ENCODE results near the gene ASTN2. TPM values are rescaled to one million over a fixed set of nuclear protein-coding genes. Genes with fewer than 3 reads are reported as not detected.

Gene ASTN2
- total and polyA plus RNA-seq, 2 donors (not counting 3 experiments of a cell fraction or from before 2014, with no cell fraction given), result 1.0 to 1.9 TPM

GRCh38 chr9:117234103-117234502, 180.8 kb downstream of the ASTN2 start:
- TF ChIP-seq POLR2A (IDR thresholded peaks at IDR 0.05; ENCODE audit: low read depth, low read length), result no peak
- TF ChIP-seq FOS (IDR thresholded peaks at IDR 0.05; ENCODE audit: borderline replicate concordance, insufficient read depth, low read length), result no peak
- TF ChIP-seq CTCF (IDR thresholded peaks at IDR 0.05; ENCODE audit: extremely low read depth in 1 of 2, insufficient read depth in 1 of 2, low read depth in 1 of 2, low read length in 2 of 2), result no peak
- no peak for TF ChIP-seq MYC (IDR thresholded peaks at IDR 0.05; ENCODE audit: low read depth, low read length)
- TF ChIP-seq EZH2 (IDR thresholded peaks at IDR 0.05; ENCODE audit: borderline replicate concordance, low read depth, low read length, severe bottlenecking), result no peak
- TF ChIP-seq JUN (IDR thresholded peaks at IDR 0.05; ENCODE audit: borderline replicate concordance, insufficient read depth, insufficient read length, low read depth), result no peak
- no peak for TF ChIP-seq POLR2AphosphoS5 (IDR thresholded peaks at IDR 0.05; ENCODE audit: insufficient read depth, low read depth, low read length)
- no peak for TF ChIP-seq MAX (IDR thresholded peaks at IDR 0.05; ENCODE audit: insufficient read depth, insufficient read length)
- TF ChIP-seq GATA2 (IDR thresholded peaks at IDR 0.05; ENCODE audit: insufficient read depth, insufficient read length, low read depth, low read length), result no peak
- ChIA-PET POLR2A (no interaction called here), CTCF (no interaction called here)
- DNase-seq (ENCODE audit: low read depth, low spot score), result no peak
- H3K36me3 ChIP-seq (ENCODE audit: control insufficient read depth in 2 of 2, extremely low read depth in 1 of 2, insufficient read depth in 2 of 2, low read length in 2 of 2), result no peaks in the 10 kb centered on the region
- intact Hi-C loops (cut with micrococcal nuclease) (no loop called here), dilution Hi-C loops (cut with MboI; ENCODE audit: extremely low pct_ligation_motif_present, low sequenced_read_pairs) (no loop called here)
- H3K27me3 ChIP-seq (ENCODE audit: control insufficient read depth in 2 of 2, insufficient read depth in 2 of 2, low read length in 2 of 2), result no peaks in the 10 kb centered on the region
- FAIRE-seq, result no peak
- H3K79me2 ChIP-seq (ENCODE audit: control insufficient read depth, insufficient read depth, low read length), result no peaks in the 10 kb centered on the region
- H3K9me1 ChIP-seq (replicated peaks; ENCODE audit: control insufficient read depth, extremely low read depth, insufficient read depth, low read length), result no peaks in the 10 kb centered on the region
- no TSS peak for BruUV-seq (replicated peaks)
- no peak overlapping the region for H3K4me2 ChIP-seq (ENCODE audit: insufficient read depth, low read length)
- H4K20me1 ChIP-seq (replicated peaks; ENCODE audit: control insufficient read depth, extremely low read depth, insufficient read depth, low read length), result no peaks in the 10 kb centered on the region
- H2AFZ ChIP-seq (ENCODE audit: low read depth, low read length), result no peak overlapping the region
- no peak overlapping the region for H3K27ac ChIP-seq (ENCODE audit: insufficient read depth, low read depth, low read length)
- H3K9me3 ChIP-seq (replicated peaks; ENCODE audit: control insufficient read depth, insufficient read depth, low read length), result peaks cover 5% of the 10 kb centered on the region
- H3K4me3 ChIP-seq (replicated peaks in 1 of 3; ENCODE audit: insufficient read depth in 1 of 3, low read depth in 1 of 3, low read length in 3 of 3), result no peak overlapping the region
- H3K9ac ChIP-seq (replicated peaks; ENCODE audit: extremely low read depth, insufficient read depth, low read length), result no peak overlapping the region
- no peaks in the 10 kb centered on the region for H3K4me1 ChIP-seq (ENCODE audit: control insufficient read depth, extremely low read depth, insufficient read depth, low read length)

All from endothelial cell of umbilical vein (primary cell).